Measurements from ENCODE around the gene ACAD10. TPM values are rescaled to one million over a fixed set of nuclear protein-coding genes. Genes with fewer than 3 reads are reported as not detected.

ACAD10 gene
- total RNA-seq, 1 donor from 2014 or later, result 45.1 TPM

GRCh38 chr12:111747333-111747732 lies 61.5 kb downstream of the ACAD10 start:
- Mint-ChIP-seq H3K36me3 (ENCODE audit: low read depth) (peaks cover 51% of the 10 kb centered on the region), H3K4me3 (no peak overlapping the region), H3K27ac (no peak overlapping the region), H3K27me3 (no peaks in the 10 kb centered on the region), H3K9me3 (no peaks in the 10 kb centered on the region), H3K4me1 (no peaks in the 10 kb centered on the region)
- ChIA-PET POLR2A (no interaction called here), CTCF (interaction anchor here (1.5 kb wide), 1 partner anchor 65 kb away, joined by 3 read pairs; no protein-coding TSS in a partner anchor)
- ATAC-seq (ENCODE audit: low read depth) (no peak), DNase-seq (no peak)
- intact Hi-C loops (cut with micrococcal nuclease), result no loop called here
- no peak for TF ChIP-seq CTCF (IDR thresholded peaks at IDR 0.05)

GRCh38 chr12:111748151-111748672 lies 62.4 kb downstream of the ACAD10 start:
- Mint-ChIP-seq H3K4me3 (no peak overlapping the region), H3K27ac (no peak overlapping the region), H3K36me3 (ENCODE audit: low read depth) (peaks cover 49% of the 10 kb centered on the region), H3K9me3 (no peaks in the 10 kb centered on the region), H3K4me1 (no peaks in the 10 kb centered on the region), H3K27me3 (no peaks in the 10 kb centered on the region)
- no peak for DNase-seq
- ChIA-PET CTCF (interaction anchor here (1.5 kb wide), 1 partner anchor 64 kb away, joined by 3 read pairs; no protein-coding TSS in a partner anchor), POLR2A (no interaction called here)
- no peak for TF ChIP-seq CTCF (IDR thresholded peaks at IDR 0.05)
- intact Hi-C loops (cut with micrococcal nuclease), result no loop called here
- no peak for ATAC-seq (ENCODE audit: low read depth)

- ATAC-seq (ENCODE audit: low read depth) (no peak), DNase-seq (no peak)
- Mint-ChIP-seq H3K36me3 (ENCODE audit: low read depth) (peaks cover 50% of the 10 kb centered on the region), H3K27me3 (no peaks in the 10 kb centered on the region), H3K4me1 (no peaks in the 10 kb centered on the region), H3K9me3 (no peaks in the 10 kb centered on the region), H3K4me3 (no peak overlapping the region), H3K27ac (no peak overlapping the region)
- intact Hi-C loops (cut with micrococcal nuclease), result no loop called here
- ChIA-PET CTCF (no interaction called here), POLR2A (interaction anchor here (0.6 kb wide), 1 partner anchor 10 kb away, joined by 3 read pairs; no protein-coding TSS in a partner anchor)
- no peak for TF ChIP-seq CTCF (IDR thresholded peaks at IDR 0.05)
Measured at GRCh38 chr12:111748867-111749266, 63.0 kb downstream of the ACAD10 start.

- H3K4me3 Mint-ChIP-seq, result no peak overlapping the region
- no peak for DNase-seq
- ChIA-PET CTCF (no interaction called here), POLR2A (interaction anchor here (0.6 kb wide), 1 partner anchor 10 kb away, joined by 3 read pairs; no protein-coding TSS in a partner anchor)
- H3K36me3 Mint-ChIP-seq (ENCODE audit: low read depth), result peaks cover 48% of the 10 kb centered on the region
- no peak for TF ChIP-seq CTCF (IDR thresholded peaks at IDR 0.05)
- intact Hi-C loops (cut with micrococcal nuclease), result no loop called here
- no peaks in the 10 kb centered on the region for H3K9me3 Mint-ChIP-seq
- no peaks in the 10 kb centered on the region for H3K27me3 Mint-ChIP-seq
- no peak for ATAC-seq (ENCODE audit: low read depth)
- H3K27ac Mint-ChIP-seq, result no peak overlapping the region
- no peaks in the 10 kb centered on the region for H3K4me1 Mint-ChIP-seq
Measured at GRCh38 chr12:111749391-111749790, 63.5 kb downstream of the ACAD10 start.

- ATAC-seq (ENCODE audit: low read depth) (peak; percentile 43), DNase-seq (no peak)
- ChIA-PET CTCF (interaction anchor here (0.6 to 5.6 kb wide), 11 partner anchors 9 to 1329 kb away, joined by 3 to 146 read pairs (median 7); partner anchors contain the start of gene MAPKAPK5), POLR2A (interaction anchor here (0.6 to 2.0 kb wide), 10 partner anchors 9 to 88 kb away, joined by 3 to 10 read pairs (median 4); no protein-coding TSS in a partner anchor)
- intact Hi-C loops (cut with micrococcal nuclease), result loop anchor here (1.0 kb wide), 2 partner anchors 35 to 60 kb away; no protein-coding TSS in a partner anchor
- peak; percentile 59 for TF ChIP-seq CTCF (IDR thresholded peaks at IDR 0.05)
- no peaks in the 10 kb centered on the region for H3K9me3 Mint-ChIP-seq
- H3K27me3 Mint-ChIP-seq, result no peaks in the 10 kb centered on the region
- peaks cover 15% of the 10 kb centered on the region for H3K4me1 Mint-ChIP-seq
- H3K4me3 Mint-ChIP-seq, result no peak overlapping the region
- H3K27ac Mint-ChIP-seq, result no peak overlapping the region
- H3K36me3 Mint-ChIP-seq (ENCODE audit: low read depth), result peaks cover 41% of the 10 kb centered on the region
Measured at GRCh38 chr12:111753144-111753881, 67.5 kb downstream of the ACAD10 start.

Data from activated B cell treated with CpG ODN at 0.5 μM for 24 hours (primary cell).